Right ventricle myocardium superior (tissue), 1 donor: ENCODE results near the gene STARD6. TPM values are rescaled to one million over a fixed set of nuclear protein-coding genes. Genes with fewer than 3 reads are reported as not detected.
"Not testable (repeated sequence)": the region's sequence is repeated elsewhere in the genome, so short reads cannot be mapped to it uniquely, and the experiment has no call there.

Experiments used
- ATAC-seq: fragments of 200-7000 bp; cut with Tn5 transposase; one replicate; pipeline ENCODE4 v1.9.1; 2020; ENCODE audit warnings: mild to moderate bottlenecking; ENCODE audit not compliant: poor library complexity
- DNase-seq: peaks from one replicate; pipeline ENCODE4 v3.0.0-alpha.2; 2020
- intact Hi-C: fragments of 100-400 bp; cut with DNase I; formaldehyde crosslinking; loops from one replicate; pipeline ENCODE4 v1.11.2; 2022
- long read RNA-seq: library from polyadenylated mRNA; unstranded; transcript quantifications from one replicate; pipeline ENCODE4 v2.0.0, GENCODE V29; 2021
- total RNA-seq: library from RNA; stranded (reverse); fragmentation: NEBNext Ultra II Directional; extraction: Animal tissue kit (Norgen Biotek cat#: 25700); gene quantifications from one replicate; pipeline ENCODE4 v1.2.1, GENCODE V29; 2021
- donor health status: DM: no; HTN: yes; CAD: no; lungs with severe emphysema.

Gene STARD6
- total RNA-seq: not detected
- long read RNA-seq: 0 reads

GRCh38 chr18:54357660-54358494, at the start of gene STARD6, which contains the start of gene C18orf54:
STARD6 (minus strand) TSS chr18:54357858; CDS start chr18:54354573, 3,285 bp downstream.
C18orf54 (plus strand) TSS chr18:54357906; CDS start chr18:54360573, 2,667 bp downstream.
- DNase-seq (peak; percentile 93), ATAC-seq (peak; percentile 100)
- intact Hi-C loops: no loop called here

GRCh38 chr18:54405290-54405689, 47.6 kb upstream of the STARD6 start:
- intact Hi-C loops: no loop called here
- ATAC-seq (no peak), DNase-seq (no peak)

GRCh38 chr18:54396760-54397159, 39.1 kb upstream of the STARD6 start:
- ATAC-seq: no peak
- no peak for DNase-seq
- intact Hi-C loops: no loop called here

- intact Hi-C loops: no loop called here
- ATAC-seq: no peak
- no peak for DNase-seq
These were observed 36.1 kb upstream of the STARD6 start for GRCh38 chr18:54393648-54394294.

GRCh38 chr18:54392543-54393023, 34.9 kb upstream of the STARD6 start:
- ATAC-seq: peak; percentile 52
- intact Hi-C loops: no loop called here

GRCh38 chr18:54390838-54391237, 33.2 kb upstream of the STARD6 start:
- intact Hi-C loops: no loop called here
- ATAC-seq (no peak), DNase-seq (no peak)

More at GRCh38 chr18:54392543-54393023, 34.9 kb upstream of the STARD6 start:
- no peak for DNase-seq

GRCh38 chr18:54389143-54389505, 31.5 kb upstream of the STARD6 start:
- ATAC-seq: no peak
- intact Hi-C loops: no loop called here
- no peak for DNase-seq

GRCh38 chr18:54388203-54389142, 30.8 kb upstream of the STARD6 start:
- ATAC-seq: no peak
- intact Hi-C loops: no loop called here
- no peak for DNase-seq

- no peak for ATAC-seq
- DNase-seq: no peak
- intact Hi-C loops: no loop called here
These were observed 30.0 kb upstream of the STARD6 start for GRCh38 chr18:54387631-54388030.

GRCh38 chr18:54386800-54387495, 29.3 kb upstream of the STARD6 start:
- intact Hi-C loops, ATAC-seq: not testable (repeated sequence)

GRCh38 chr18:54386043-54386442, 28.4 kb upstream of the STARD6 start:
- ATAC-seq (no peak), DNase-seq (no peak)
- intact Hi-C loops: no loop called here

More at GRCh38 chr18:54386800-54387495, 29.3 kb upstream of the STARD6 start:
- DNase-seq: not testable (repeated sequence)

- intact Hi-C loops: no loop called here
- DNase-seq: no peak
- ATAC-seq: no peak
These were observed 25.1 kb upstream of the STARD6 start for GRCh38 chr18:54382733-54383252.

GRCh38 chr18:54382076-54382475, 24.4 kb upstream of the STARD6 start:
- intact Hi-C loops: no loop called here
- no peak for ATAC-seq
- DNase-seq: no peak

GRCh38 chr18:54381640-54382039, 24.0 kb upstream of the STARD6 start:
- intact Hi-C loops: no loop called here
- DNase-seq (no peak), ATAC-seq (no peak)

- ATAC-seq (no peak), DNase-seq (no peak)
- intact Hi-C loops: no loop called here
These were observed 20.4 kb upstream of the STARD6 start for GRCh38 chr18:54378057-54378456.

GRCh38 chr18:54360406-54360805, 2.7 kb upstream of the STARD6 start:
- intact Hi-C loops: no loop called here
- DNase-seq (no peak), ATAC-seq (no peak)

- ATAC-seq: no peak
- intact Hi-C loops: no loop called here
- no peak for DNase-seq
These were observed 1.6 kb upstream of the STARD6 start for GRCh38 chr18:54359233-54359632.

GRCh38 chr18:54358495-54359040, 910 bp upstream of the STARD6 start:
- peak; percentile 46 for DNase-seq
- peak; percentile 45 for ATAC-seq
- intact Hi-C loops: no loop called here
